ENCODE measurements around the gene LCE3D. TPM values are rescaled to one million over a fixed set of nuclear protein-coding genes. Genes with fewer than 3 reads are reported as not detected.

LCE3D gene
- total and polyA plus RNA-seq, 2 of the 4 experiments (the other 2 are of a cell fraction), result not detected

DNA sequence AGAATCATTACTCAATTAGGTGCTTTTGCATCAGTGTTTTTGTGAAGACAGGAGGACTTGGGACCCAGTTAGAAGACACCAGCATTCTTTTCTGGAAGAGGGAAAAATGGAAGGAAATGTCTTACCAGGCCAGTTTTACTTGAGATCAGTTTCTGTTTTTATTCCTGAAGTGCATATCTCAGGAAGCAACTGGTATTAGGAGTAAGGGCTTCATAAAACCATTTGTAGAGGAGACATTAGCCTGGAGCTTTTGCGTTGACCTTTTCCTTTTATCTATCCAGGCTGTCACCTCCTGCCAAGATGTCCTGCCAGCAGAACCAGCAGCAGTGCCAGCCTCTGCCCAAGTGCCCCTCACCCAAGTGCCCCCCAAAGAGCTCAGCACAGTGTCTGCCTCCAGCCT lies 33.2 kb upstream of the LCE3D start, which contains the start of gene LCE3B:
Gene LCE3B, plus strand, starts transcription at position 301 of the 400 bp plus-strand sequence. Its CDS starts 0 bp downstream, at position 301.
- Histone ChIP-seq H3K36me3 (ENCODE audit: control insufficient read depth, insufficient read depth, low read length) (no peaks in the 10 kb centered on the region), H2AK9ac (replicated peaks; ENCODE audit: low read depth, low read length, poor library complexity) (no peak within 1 kb of the TSS), H3K9me3 (ENCODE audit: control insufficient read depth, insufficient read depth, low read length) (no peaks in the 10 kb centered on the region; the same call in 1 of the 2 replicates), H3K4me2 (ENCODE audit: low read depth, low read length) (no peak within 1 kb of the TSS), H3K27ac (ENCODE audit: insufficient read depth, low read length) (no peak within 1 kb of the TSS), H2BK5ac (ENCODE audit: low read depth, low read length, poor library complexity, severe bottlenecking) (no peak within 1 kb of the TSS), H2BK20ac (ENCODE audit: low read depth, low read length) (no peak within 1 kb of the TSS), H2AFZ (replicated peaks; ENCODE audit: low read length, poor library complexity) (no peak within 1 kb of the TSS), H4K8ac (ENCODE audit: low read depth in 2 of 2, low read length in 2 of 2) (no peak within 1 kb of the TSS), H4K91ac (ENCODE audit: insufficient read depth, low read depth, low read length) (no peak within 1 kb of the TSS), H3K4me3 (ENCODE audit: insufficient read depth, low read depth, low read length) (no peak within 1 kb of the TSS), H3K4me1 (ENCODE audit: control insufficient read depth, insufficient read depth, low read length) (no peaks in the 10 kb centered on the region), H4K5ac (ENCODE audit: low read depth, low read length) (no peak within 1 kb of the TSS), H2BK15ac (ENCODE audit: low read depth, low read length) (no peak within 1 kb of the TSS), H3K79me1 (ENCODE audit: low read depth in 1 of 2, low read length in 2 of 2) (no peaks in the 10 kb centered on the region), H2BK120ac (ENCODE audit: low read depth, low read length) (no peak within 1 kb of the TSS), H3K9ac (ENCODE audit: low read depth, low read length) (no peak within 1 kb of the TSS), H3K56ac (ENCODE audit: extremely low read depth, insufficient read depth, low read length) (no peak within 1 kb of the TSS), H3K9me1 (ENCODE audit: insufficient read depth, low read length) (no peaks in the 10 kb centered on the region), H3K4ac (ENCODE audit: low read depth, low read length) (no peak within 1 kb of the TSS), H3K27me3 (ENCODE audit: control insufficient read depth, insufficient read depth, low read length) (no peaks in the 10 kb centered on the region), H2AK5ac (ENCODE audit: low read depth, low read length) (no peak within 1 kb of the TSS), H3K18ac (ENCODE audit: low read depth, low read length) (no peak within 1 kb of the TSS), H4K20me1 (ENCODE audit: insufficient read depth, low read length) (no peaks in the 10 kb centered on the region), H3K14ac (replicated peaks; ENCODE audit: low read depth, low read length) (no peak within 1 kb of the TSS), H3K23ac (ENCODE audit: low read depth, low read length) (no peak within 1 kb of the TSS)
- DNase-seq (no peak), ATAC-seq (ENCODE audit: low read depth) (no peak)
- intact Hi-C loops (cut with micrococcal nuclease) (no loop called here), dilution Hi-C loops (cut with HindIII; ENCODE audit: low sequenced_read_pairs, unreplicated experiment) (no loop called here), in situ Hi-C loops (cut with MboI; ENCODE audit: low sequenced_read_pairs) (no loop called here)
- WGBS, 2 experiments (ENCODE audit: extremely low coverage in 2 of 2, insufficient read length in 1 of 2), result no CpG with 5 or more reads among the region's 1 CpG
- CTCF ChIA-PET, result no interaction called here
- TF ChIP-seq RAD21 (IDR thresholded peaks at IDR 0.05; ENCODE audit: low read length) (no peak), CEBPB (IDR thresholded peaks at IDR 0.05; ENCODE audit: low read depth, low read length) (no peak), MXI1 (IDR thresholded peaks at IDR 0.05; ENCODE audit: borderline replicate concordance, low read depth, low read length) (no peak), POLR2A (IDR thresholded peaks at IDR 0.05; ENCODE audit: low read depth, low read length) (no peak), NFE2L2 (IDR thresholded peaks at IDR 0.05; ENCODE audit: low read depth, low read length) (no peak)
- POLR2A ChIA-PET (ENCODE audit: unreplicated experiment), result no interaction called here
- no TSS peak for BruUV-seq (replicated peaks)
